K562 (cell line): ENCODE results near the gene C1orf174. TPM values are rescaled to one million over a fixed set of nuclear protein-coding genes. Genes with fewer than 3 reads are reported as not detected.

ENCODE experiments used
- ASH1L ChIP-seq: fragments of 450-650 bp; IDR thresholded peaks from 2 replicates; pipeline ENCODE4 v1.6.1; 2018; ENCODE audit warnings: borderline replicate concordance, mild to moderate bottlenecking, low read depth; ENCODE audit not compliant: partially characterized antibody
- CBX2 ChIP-seq: fragments of 200-600 bp; sonication (generic); IDR thresholded peaks from one replicate; pipeline ENCODE4 v1.6.1; 2012; ENCODE audit warnings: mild to moderate bottlenecking, low read length, inconsistent platforms; ENCODE audit not compliant: insufficient read depth, poor library complexity, severe bottlenecking
- CBX8 ChIP-seq: fragments of 200-600 bp; sonication (generic); IDR thresholded peaks from 2 replicates; pipeline ENCODE4 v1.6.1; 2012; ENCODE audit warnings: borderline replicate concordance, mixed run types, low read depth, mild to moderate bottlenecking, moderate library complexity, mixed read lengths, low read length, control low read depth, inconsistent platforms; ENCODE audit not compliant: poor library complexity, severe bottlenecking; ENCODE audit errors: extremely low read depth
- CHD4 ChIP-seq: fragments of 200-600 bp; sonication (generic); IDR thresholded peaks from 3 replicates; pipeline ENCODE4 v1.6.1; 2012; ENCODE audit warnings: low read depth, mild to moderate bottlenecking, mixed read lengths, low read length, inconsistent platforms; ENCODE audit not compliant: insufficient read depth, insufficient replicate concordance, poor library complexity, severe bottlenecking
- CTCFL ChIP-seq: IDR thresholded peaks from 2 replicates; pipeline ENCODE4 v1.6.1; 2011; ENCODE audit warnings: borderline replicate concordance, low read depth, mild to moderate bottlenecking, moderate library complexity, low read length; ENCODE audit not compliant: insufficient read depth, poor library complexity, severe bottlenecking
- EGR1 ChIP-seq: fragments of 450-650 bp; conservative IDR thresholded peaks from 2 replicates; pipeline ENCODE4 v1.6.1; 2017; ENCODE audit warnings: mild to moderate bottlenecking
- NR1H2 ChIP-seq: sonication (generic); formaldehyde crosslinking; IDR thresholded peaks from 2 replicates; pipeline ENCODE4 v1.4.0; 2020; ENCODE audit warnings: mild to moderate bottlenecking, missing genetic modification reagents
- NR3C1 ChIP-seq: sonication (generic); formaldehyde crosslinking; IDR thresholded peaks from 2 replicates; pipeline ENCODE4 v1.8.1; 2022; ENCODE audit warnings: missing genetic modification reagents
- SMARCA4 ChIP-seq: fragments of 450-650 bp; IDR thresholded peaks from 2 replicates; pipeline ENCODE4 v1.6.1; 2016
- SMARCA5 ChIP-seq: fragments of 450-650 bp; IDR thresholded peaks from 2 replicates; pipeline ENCODE4 v1.6.1; 2016
- STAT5A ChIP-seq: IDR thresholded peaks from 2 replicates; pipeline ENCODE4 v1.6.1; 2012; ENCODE audit warnings: low read length, inconsistent platforms, borderline replicate concordance
- ZNF507 ChIP-seq: conservative IDR thresholded peaks from 2 replicates; pipeline ENCODE4 v1.6.1; 2017; ENCODE audit warnings: missing genetic modification characterization, missing compliant biosample characterization
- ZNF511 ChIP-seq: sonication (generic); formaldehyde crosslinking; IDR thresholded peaks from 2 replicates; pipeline ENCODE4 v1.8.0; 2022; ENCODE audit warnings: mild to moderate bottlenecking, missing genetic modification reagents
- ZNF592 ChIP-seq: fragments of 450-650 bp; IDR thresholded peaks from 2 replicates; pipeline ENCODE4 v1.6.1; 2017; ENCODE audit warnings: antibody characterized with exemption, mild to moderate bottlenecking
- ZNF639 ChIP-seq, 2 experiments: fragments of 200-800 bp in 1 of 2; sonication (Bioruptor generic) in 1 of 2; sonication (generic) in 1 of 2; formaldehyde crosslinking in 1 of 2; IDR thresholded peaks in 1 of 2; conservative IDR thresholded peaks in 1 of 2; 2 replicates each; pipeline versions ENCODE4 v1.5.0 to v1.6.1; 2016 to 2020; ENCODE audit warnings: missing compliant biosample characterization in 1 of 2, missing genetic modification characterization in 1 of 2, missing genetic modification reagents in 1 of 2
- polyA plus RNA-seq, 8 experiments: library from polyadenylated mRNA; depleted of rRNA in 4 of 8; stranded (reverse) in 5 of 8; unstranded in 3 of 8; fragments of >200 nt; fragmentation: Nextera tagmentation in 2 of 8; fragmentation: Illumina TruSeq in 1 of 8; extraction: Ambion mirVana in 2 of 8; extraction: Trizol in 1 of 8; gene quantifications; 2 replicates each; pipeline versions ENCODE4 v1.2.1 to v1.2.3, GENCODE V29; 2011 to 2014; ENCODE audit warnings: inconsistent platforms in 1 of 8, missing spikeins in 1 of 8
- total RNA-seq, 7 experiments: library from RNA; depleted of rRNA in 6 of 7; stranded (reverse); fragments of >200 nt in 6 of 7; fragmentation: Illumina TruSeq in 2 of 7; extraction: Trizol in 2 of 7; gene quantifications; 2 replicates each; pipeline versions ENCODE4 v1.2.1 to v1.2.3, GENCODE V29; 2011 to 2021; ENCODE audit warnings: low replicate concordance in 1 of 7

The C1orf174 gene
- total and polyA plus RNA-seq, 9 of the 15 experiments (the other 6 are each of a cell fraction or from before 2014, with no cell fraction given), result 38.5 to 64.9 (median 45.4) TPM

- TF ChIP-seq CTCFL, result peak; percentile 75
- TF ChIP-seq CBX2, result no peak
- peak; percentile 77; the same call in 1 of the 2 replicates for TF ChIP-seq SMARCA5
- peak; percentile 11; the same call in 1 of the 2 replicates for TF ChIP-seq EGR1
- TF ChIP-seq ZNF639 (CRISPR knock-in tag; conservative IDR thresholded peaks at IDR 0.05 in 1 of 2, IDR thresholded peaks at IDR 0.05 in 1 of 2), result no peak
- no peak for TF ChIP-seq NR1H2
- TF ChIP-seq ZNF507 (tag), result peak; percentile 100
- no peak for TF ChIP-seq CBX8
- TF ChIP-seq ZNF592, result no peak
- TF ChIP-seq NR3C1 (CRISPR knock-in tag), result no peak
- TF ChIP-seq STAT5A, result no peak
- peak; percentile 6; the same call in 1 of the 2 replicates for TF ChIP-seq ZNF511 (CRISPR knock-in tag)
- TF ChIP-seq CHD4, result no peak
- TF ChIP-seq SMARCA4, result 0 out of 2 replicates have a peak, but pooled peaks have one; percentile 14
- peak; percentile 10 for TF ChIP-seq ASH1L
Observed at GRCh38 chr1:3898994-3899753, 898 bp downstream of the C1orf174 start (continued).
